ENCODE measurements around the gene CDH18.

Gene CDH18

GRCh38 chr5:19713740-19714139 lies 274.3 kb downstream of the CDH18 start:
- no peak for DNase-seq

GRCh38 chr5:19709403-19709802 lies 278.6 kb downstream of the CDH18 start:
- no peak for DNase-seq

GRCh38 chr5:19706776-19707175 lies 281.2 kb downstream of the CDH18 start:
- DNase-seq, result no peak

- DNase-seq, result no peak
These were observed 286.3 kb downstream of the CDH18 start for GRCh38 chr5:19701731-19702130.

- no peak for DNase-seq
These were observed 292.9 kb downstream of the CDH18 start for GRCh38 chr5:19694949-19695611.

GRCh38 chr5:19690978-19691377 lies 297.0 kb downstream of the CDH18 start:
- no peak for DNase-seq

- DNase-seq, result no peak
These were observed 302.5 kb downstream of the CDH18 start for GRCh38 chr5:19685473-19685872.

GRCh38 chr5:19676895-19677294 lies 311.1 kb downstream of the CDH18 start:
- no peak for DNase-seq

- DNase-seq, result no peak
These were observed 327.3 kb downstream of the CDH18 start for GRCh38 chr5:19660679-19661078.

GRCh38 chr5:19655627-19656026 lies 332.4 kb downstream of the CDH18 start:
- no peak for DNase-seq

GRCh38 chr5:19638461-19638860 lies 349.5 kb downstream of the CDH18 start:
- no peak for DNase-seq

GRCh38 chr5:19630876-19631275 lies 357.1 kb downstream of the CDH18 start:
- DNase-seq, result no peak

GRCh38 chr5:19626211-19626610 lies 361.8 kb downstream of the CDH18 start:
- DNase-seq, result no peak

- no peak for DNase-seq
These were observed 362.4 kb downstream of the CDH18 start for GRCh38 chr5:19625562-19625961.

- no peak for DNase-seq
These were observed 368.4 kb downstream of the CDH18 start for GRCh38 chr5:19619571-19619970.

- no peak for DNase-seq
These were observed 371.2 kb downstream of the CDH18 start for GRCh38 chr5:19616701-19617215.

GRCh38 chr5:19615661-19616060 lies 372.3 kb downstream of the CDH18 start:
- DNase-seq, result no peak

- no peak for DNase-seq
These were observed 372.9 kb downstream of the CDH18 start for GRCh38 chr5:19615071-19615470.

- DNase-seq, result no peak
These were observed 379.5 kb downstream of the CDH18 start for GRCh38 chr5:19608444-19609002.

GRCh38 chr5:19605846-19606407 lies 382.1 kb downstream of the CDH18 start:
- DNase-seq, result no peak

GRCh38 chr5:19584131-19584530 lies 403.9 kb downstream of the CDH18 start:
- DNase-seq, result no peak

GRCh38 chr5:19577882-19578281 lies 410.1 kb downstream of the CDH18 start:
- no peak for DNase-seq

GRCh38 chr5:19568004-19568403 lies 420.0 kb downstream of the CDH18 start:
- no peak for DNase-seq

- no peak for DNase-seq
These were observed 422.5 kb downstream of the CDH18 start for GRCh38 chr5:19565466-19565865.

GRCh38 chr5:19564036-19564435 lies 424.0 kb downstream of the CDH18 start:
- no peak for DNase-seq
